Body of pancreas (tissue), 4 donors: ENCODE data around the gene TUBA1A.

Source experiments
- POLR2A ChIP-seq, 3 donors: fragments of 450-650 bp; IDR thresholded peaks; one replicate each; pipeline ENCODE4 v1.6.1; 2016; ENCODE audit warnings: antibody characterized with exemption in 3 of 3, mild to moderate bottlenecking in 2 of 3
- TF ChIP-seq, protein P1 (sequence below), 7 experiments: fragments of 450-650 bp in 4 of 7; fragments of 200-600 bp in 3 of 7; sonication (generic) in 3 of 7; IDR thresholded peaks; one replicate each; pipeline ENCODE4 v1.5.1; 2016 to 2019; ENCODE audit warnings: antibody characterized with exemption in 7 of 7

DNA sequence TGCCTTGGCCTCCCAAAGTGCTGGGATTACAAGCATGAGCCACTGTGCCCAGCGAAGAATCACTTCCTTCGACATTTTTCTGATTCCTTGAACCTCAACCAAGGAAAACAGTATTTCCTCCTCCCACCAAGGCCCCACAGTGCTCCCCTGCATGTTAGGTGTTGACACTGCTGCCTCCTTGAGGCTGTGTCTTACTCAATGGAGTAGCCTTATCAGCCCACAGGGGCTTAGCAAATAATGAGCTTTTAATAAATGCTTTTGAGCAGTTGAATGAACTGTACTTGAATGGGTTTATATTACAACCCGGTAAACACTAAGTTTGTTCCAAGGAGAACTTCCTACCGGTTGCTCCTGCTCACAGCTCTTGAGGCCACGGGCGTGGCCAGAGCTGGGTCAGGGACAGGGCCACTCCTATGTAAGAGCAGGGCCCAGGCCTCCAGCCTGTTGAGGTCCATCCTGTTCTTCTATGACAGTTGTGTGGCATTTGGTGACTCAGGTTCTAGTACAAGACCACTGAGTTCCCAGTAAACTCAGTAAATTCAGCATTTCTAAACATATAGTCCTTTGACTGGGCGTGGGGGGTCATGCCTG, 36.8 kb upstream of the TUBA1A start:
- TF ChIP-seq POLR2A (IDR thresholded peaks at IDR 0.05): no peak
- TF ChIP-seq, protein P1, sequence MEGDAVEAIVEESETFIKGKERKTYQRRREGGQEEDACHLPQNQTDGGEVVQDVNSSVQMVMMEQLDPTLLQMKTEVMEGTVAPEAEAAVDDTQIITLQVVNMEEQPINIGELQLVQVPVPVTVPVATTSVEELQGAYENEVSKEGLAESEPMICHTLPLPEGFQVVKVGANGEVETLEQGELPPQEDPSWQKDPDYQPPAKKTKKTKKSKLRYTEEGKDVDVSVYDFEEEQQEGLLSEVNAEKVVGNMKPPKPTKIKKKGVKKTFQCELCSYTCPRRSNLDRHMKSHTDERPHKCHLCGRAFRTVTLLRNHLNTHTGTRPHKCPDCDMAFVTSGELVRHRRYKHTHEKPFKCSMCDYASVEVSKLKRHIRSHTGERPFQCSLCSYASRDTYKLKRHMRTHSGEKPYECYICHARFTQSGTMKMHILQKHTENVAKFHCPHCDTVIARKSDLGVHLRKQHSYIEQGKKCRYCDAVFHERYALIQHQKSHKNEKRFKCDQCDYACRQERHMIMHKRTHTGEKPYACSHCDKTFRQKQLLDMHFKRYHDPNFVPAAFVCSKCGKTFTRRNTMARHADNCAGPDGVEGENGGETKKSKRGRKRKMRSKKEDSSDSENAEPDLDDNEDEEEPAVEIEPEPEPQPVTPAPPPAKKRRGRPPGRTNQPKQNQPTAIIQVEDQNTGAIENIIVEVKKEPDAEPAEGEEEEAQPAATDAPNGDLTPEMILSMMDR (IDR thresholded peaks at IDR 0.05): no peak
